ENCODE data around the gene TRAF3IP3.

Gene TRAF3IP3

GRCh38 chr1:209749670-209750323 is 6.1 kb upstream of the TRAF3IP3 start:
- DNase-seq (ENCODE audit: low read depth): no peak
- no peak overlapping the region for H3K4me3 ChIP-seq (ENCODE audit: low read length)

DNA sequence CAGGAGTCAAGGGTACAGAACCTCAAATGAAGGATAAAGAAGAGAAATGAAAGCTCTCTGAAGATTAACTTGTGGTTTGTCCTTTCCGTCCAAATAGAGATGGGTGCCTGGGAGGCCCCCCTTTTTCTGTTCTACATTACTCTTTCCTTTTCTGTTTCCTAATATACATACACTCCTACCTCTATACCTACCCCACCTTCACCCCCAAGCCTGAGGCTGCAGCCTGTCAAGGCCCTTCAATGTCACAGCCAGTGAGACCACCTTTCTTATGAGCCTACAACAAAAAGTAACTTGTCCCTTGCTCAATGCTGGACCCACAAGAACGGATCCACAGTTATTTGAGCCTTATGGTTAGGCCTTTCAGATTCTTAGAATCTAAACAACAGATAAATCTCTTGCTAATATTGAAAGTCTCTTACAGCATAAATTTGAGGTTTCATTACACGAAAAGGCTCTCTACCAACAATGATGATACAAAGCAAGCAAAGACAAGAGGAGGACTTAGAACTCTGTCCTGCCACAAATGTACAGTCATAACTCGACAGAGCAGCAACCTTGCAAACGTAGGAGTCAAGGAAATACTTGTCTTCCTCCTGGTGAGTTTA is 4.1 kb upstream of the TRAF3IP3 start:
- DNase-seq (ENCODE audit: low read depth): no peak
- no peak for TF ChIP-seq CTCF (IDR thresholded peaks at IDR 0.05; ENCODE audit: insufficient read depth, low read depth, low read length, missing control alignments)
- no peak overlapping the region for H3K4me3 ChIP-seq (ENCODE audit: low read length)

More at GRCh38 chr1:209749670-209750323, 6.1 kb upstream of the TRAF3IP3 start:
- no peak for TF ChIP-seq CTCF (IDR thresholded peaks at IDR 0.05; ENCODE audit: insufficient read depth, low read depth, low read length, missing control alignments)

DNA sequence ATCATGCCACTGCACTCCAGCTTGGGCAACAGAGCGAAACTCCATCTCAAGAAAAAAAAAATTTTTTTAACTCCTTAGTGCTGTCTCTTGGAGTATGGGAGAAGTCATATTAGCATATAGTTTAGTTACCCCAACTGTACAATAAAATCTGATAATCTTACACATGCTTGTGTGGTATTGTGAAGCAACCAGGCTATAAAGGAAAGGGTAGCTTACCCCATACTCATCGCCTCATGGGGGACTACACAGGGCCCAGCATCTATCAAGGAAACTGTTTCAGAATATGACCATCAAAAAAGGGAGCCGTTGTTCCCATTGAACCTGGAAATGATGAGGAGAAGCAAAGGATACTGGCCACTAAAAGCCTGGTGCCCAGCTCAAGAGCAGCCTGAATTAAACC is 3.0 kb upstream of the TRAF3IP3 start:
- no peak overlapping the region for H3K4me3 ChIP-seq (ENCODE audit: low read length)
- DNase-seq (ENCODE audit: low read depth): no peak
- no peak for TF ChIP-seq CTCF (IDR thresholded peaks at IDR 0.05; ENCODE audit: insufficient read depth, low read depth, low read length, missing control alignments)

DNA sequence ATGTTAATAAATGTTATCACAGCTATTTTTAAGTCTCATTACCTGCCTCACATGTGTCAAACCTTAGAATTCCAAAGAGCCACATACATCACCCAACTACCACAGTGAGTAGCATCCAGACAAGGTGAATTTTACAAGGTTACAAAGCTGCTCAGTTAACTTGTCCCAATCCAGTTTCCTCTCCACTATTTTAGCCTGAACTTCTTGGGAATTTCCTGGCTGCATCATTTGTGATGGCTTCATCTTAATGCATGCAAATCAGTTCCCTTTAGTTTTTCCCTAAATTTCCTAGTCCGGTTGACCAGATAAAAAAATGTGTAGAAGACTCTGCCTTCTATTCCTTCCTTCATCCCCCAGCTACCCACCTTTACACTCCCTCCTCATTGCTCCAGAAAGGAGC is 597 bp upstream of the TRAF3IP3 start:
- no peak for DNase-seq (ENCODE audit: low read depth)
- no peak for TF ChIP-seq CTCF (IDR thresholded peaks at IDR 0.05; ENCODE audit: insufficient read depth, low read depth, low read length, missing control alignments)
- H3K4me3 ChIP-seq (ENCODE audit: low read length): no peak overlapping the region

DNA sequence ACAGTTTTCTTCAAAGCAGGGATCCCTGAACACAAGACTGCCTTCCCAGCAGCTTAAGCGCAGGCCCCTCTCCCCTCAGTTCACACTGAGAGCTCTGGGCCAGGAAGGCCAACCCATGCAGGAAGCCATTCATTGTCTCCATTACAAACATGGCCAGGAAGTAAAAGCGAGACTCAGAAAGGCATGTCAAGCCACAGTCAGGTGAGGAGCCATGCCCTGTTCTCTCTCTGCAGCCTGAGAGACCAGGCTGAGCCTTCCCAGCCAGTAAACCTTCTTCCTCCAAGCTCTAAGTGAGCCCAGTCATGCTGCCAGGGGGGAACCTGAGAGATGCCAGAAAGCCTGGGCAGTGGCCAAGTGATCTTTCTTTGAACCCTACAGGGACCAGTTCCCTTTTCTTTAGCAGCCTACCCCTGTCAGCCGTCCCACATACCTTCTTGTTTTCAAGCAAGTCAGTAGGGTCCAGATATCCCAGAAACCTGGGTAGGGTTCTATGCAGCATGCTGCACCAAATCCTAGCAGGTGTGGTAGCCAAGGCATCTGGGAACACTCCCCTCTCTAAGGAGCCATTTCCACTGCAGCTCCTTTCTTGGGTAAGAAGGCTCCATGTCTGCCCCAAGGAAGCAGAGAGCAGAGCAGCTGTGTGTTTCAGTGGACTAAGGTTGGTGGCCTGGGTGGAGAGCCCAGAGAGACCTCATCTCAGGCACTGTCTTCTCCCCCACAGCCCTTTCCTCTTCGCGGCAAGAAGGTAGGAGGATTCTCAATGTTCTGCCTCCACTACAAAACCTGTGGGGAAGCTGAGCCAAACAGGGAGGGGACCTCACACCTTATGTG is 977 bp downstream of the TRAF3IP3 start:
- H3K4me3 ChIP-seq (ENCODE audit: low read length): no peak overlapping the region
- no peak for TF ChIP-seq CTCF (IDR thresholded peaks at IDR 0.05; ENCODE audit: insufficient read depth, low read depth, low read length, missing control alignments)
- no peak for DNase-seq (ENCODE audit: low read depth)

- H3K4me3 ChIP-seq (ENCODE audit: low read length): no peak overlapping the region
- no peak for TF ChIP-seq CTCF (IDR thresholded peaks at IDR 0.05; ENCODE audit: insufficient read depth, low read depth, low read length, missing control alignments)
- no peak for DNase-seq (ENCODE audit: low read depth)
Observed at GRCh38 chr1:209758400-209758799, 2.5 kb downstream of the TRAF3IP3 start.

Measured in epithelial cell of esophagus (primary cell).